GM23338 (cell line): ENCODE results near the gene ZNF324B. TPM values are rescaled to one million over a fixed set of nuclear protein-coding genes. Genes with fewer than 3 reads are reported as not detected.

Source experiments
- ATAC-seq: fragments of 200-7000 bp; cut with Tn5 transposase; 3 replicates; pipeline ENCODE4 v1.9.1; 2020
- DNase-seq: peaks from one replicate; pipeline ENCODE4 v3.0.0-alpha.2; 2015; ENCODE audit warnings: low spot score
- H2AFZ ChIP-seq: fragments of 200-600 bp; sonication (generic); 2 replicates; pipeline ENCODE4 v1.8.0; 2016; ENCODE audit warnings: antibody characterized with exemption, mild to moderate bottlenecking, moderate library complexity
- H3F3A ChIP-seq: fragments of 200-600 bp; sonication (generic); replicated peaks from 2 replicates; pipeline ENCODE4 v1.8.0; 2017; ENCODE audit warnings: antibody characterized with exemption, mixed run types, low read depth
- H3K27ac ChIP-seq: fragments of 200-600 bp; sonication (generic); 2 replicates; pipeline ENCODE4 v1.6.1; 2016; ENCODE audit warnings: low read depth
- H3K27me3 ChIP-seq: fragments of 200-600 bp; sonication (generic); 2 replicates; pipeline ENCODE4 v1.8.0; 2016; ENCODE audit warnings: mild to moderate bottlenecking, mixed run types, moderate library complexity; ENCODE audit not compliant: insufficient read depth
- H3K36me3 ChIP-seq: fragments of 200-600 bp; sonication (generic); 2 replicates; pipeline ENCODE4 v1.8.0; 2016; ENCODE audit warnings: mild to moderate bottlenecking; ENCODE audit not compliant: insufficient read depth
- H3K4me1 ChIP-seq: fragments of 200-600 bp; sonication (generic); 2 replicates; pipeline ENCODE4 v1.8.0; 2016; ENCODE audit warnings: mild to moderate bottlenecking, moderate library complexity; ENCODE audit not compliant: insufficient read depth
- H3K4me2 ChIP-seq: fragments of 200-600 bp; sonication (generic); 2 replicates; pipeline ENCODE4 v1.7.1; 2017; ENCODE audit warnings: mixed run types
- H3K4me3 ChIP-seq: fragments of 200-600 bp; sonication (generic); 2 replicates; pipeline ENCODE4 v1.6.1; 2016; ENCODE audit warnings: mixed run types
- H3K79me2 ChIP-seq: fragments of 200-600 bp; sonication (generic); replicated peaks from 2 replicates; pipeline ENCODE4 v1.8.0; 2017; ENCODE audit warnings: mild to moderate bottlenecking; ENCODE audit not compliant: insufficient read depth
- H3K9me2 ChIP-seq: fragments of 200-600 bp; sonication (generic); 2 replicates; pipeline ENCODE4 v1.8.0; 2017; ENCODE audit not compliant: insufficient read depth
- H4K20me1 ChIP-seq: fragments of 200-600 bp; sonication (generic); replicated peaks from 2 replicates; pipeline ENCODE4 v1.8.0; 2017; ENCODE audit warnings: mild to moderate bottlenecking; ENCODE audit not compliant: insufficient read depth
- H3K27ac Mint-ChIP-seq: 2 replicates; pipeline ENCODE4 v1.8.0; 2020; ENCODE audit warnings: inconsistent platforms, mild to moderate bottlenecking, moderate library complexity, mixed read lengths
- H3K27me3 Mint-ChIP-seq: 3 replicates; pipeline ENCODE4 v1.8.0; 2022; ENCODE audit warnings: low read depth, mild to moderate bottlenecking, moderate library complexity, mixed read lengths, inconsistent platforms; ENCODE audit not compliant: insufficient read depth, poor library complexity
- H3K36me3 Mint-ChIP-seq: 3 replicates; pipeline ENCODE4 v1.8.0; 2021; ENCODE audit warnings: low read depth, mild to moderate bottlenecking, inconsistent platforms, moderate library complexity, mixed read lengths
- H3K4me1 Mint-ChIP-seq: 3 replicates; pipeline ENCODE4 v1.8.0; 2020; ENCODE audit warnings: mild to moderate bottlenecking, inconsistent platforms, mixed read lengths
- H3K4me3 Mint-ChIP-seq: 3 replicates; pipeline ENCODE4 v1.8.0; 2021; ENCODE audit warnings: moderate library complexity, mild to moderate bottlenecking, inconsistent platforms, mixed read lengths
- H3K9me3 Mint-ChIP-seq: 3 replicates; pipeline ENCODE4 v1.8.0; 2020; ENCODE audit warnings: moderate library complexity, mild to moderate bottlenecking, inconsistent platforms, mixed read lengths
- CREB1 ChIP-seq: fragments of 250-450 bp; sonication (Bioruptor Pico); IDR thresholded peaks from 2 replicates; pipeline ENCODE4 v1.5.0; 2020; ENCODE audit warnings: low read depth, mild to moderate bottlenecking, moderate library complexity
- CTCF ChIP-seq, 2 experiments: fragments of 200-600 bp in 1 of 2; sonication (generic) in 1 of 2; conservative IDR thresholded peaks; 2 replicates each; pipeline versions ENCODE4 v1.5.1 to v1.6.1; 2016 to 2017; ENCODE audit warnings: antibody characterized with exemption in 2 of 2, low read depth in 2 of 2, mild to moderate bottlenecking in 2 of 2, moderate library complexity in 1 of 2
- ETS1 ChIP-seq: IDR thresholded peaks from 2 replicates; pipeline ENCODE4 v1.6.1; 2016; ENCODE audit warnings: antibody characterized with exemption
- EZH2 ChIP-seq: fragments of 200-600 bp; sonication (generic); IDR thresholded peaks from one replicate; pipeline ENCODE4 v1.8.0; 2017; ENCODE audit warnings: antibody characterized with exemption, mild to moderate bottlenecking, low read depth; ENCODE audit not compliant: unreplicated experiment
- EZH2phosphoT487 ChIP-seq: fragments of 200-600 bp; sonication (generic); IDR thresholded peaks from one replicate; pipeline ENCODE4 v1.8.1; 2018; ENCODE audit warnings: antibody characterized with exemption; ENCODE audit not compliant: unreplicated experiment
- JUNB ChIP-seq: IDR thresholded peaks from one replicate; pipeline ENCODE4 v1.6.1; 2016; ENCODE audit warnings: antibody characterized with exemption; ENCODE audit not compliant: unreplicated experiment
- NANOG ChIP-seq: IDR thresholded peaks from 2 replicates; pipeline ENCODE4 v1.6.1; 2016; ENCODE audit warnings: antibody characterized with exemption, borderline replicate concordance
- POLR2AphosphoS5 ChIP-seq: IDR thresholded peaks from 2 replicates; pipeline ENCODE4 v1.6.1; 2016; ENCODE audit warnings: antibody characterized with exemption, low read depth
- REST ChIP-seq: IDR thresholded peaks from one replicate; pipeline ENCODE4 v1.6.1; 2018; ENCODE audit warnings: antibody characterized with exemption; ENCODE audit not compliant: unreplicated experiment
- STAT1 ChIP-seq: IDR thresholded peaks from one replicate; pipeline ENCODE4 v1.6.1; 2016; ENCODE audit warnings: antibody characterized with exemption; ENCODE audit not compliant: unreplicated experiment
- ZNF114 ChIP-seq: fragments of 250-450 bp; sonication (Bioruptor Pico); IDR thresholded peaks from 2 replicates; pipeline ENCODE4 v1.5.0; 2020; ENCODE audit warnings: mild to moderate bottlenecking, moderate library complexity
- ZNF331 ChIP-seq: fragments of 250-450 bp; sonication (Bioruptor Pico); IDR thresholded peaks from 2 replicates; pipeline ENCODE4 v1.5.0; 2020; ENCODE audit warnings: low read depth, mild to moderate bottlenecking, moderate library complexity
- ZNF462 ChIP-seq: fragments of 250-450 bp; sonication (Bioruptor Pico); IDR thresholded peaks from 2 replicates; pipeline ENCODE4 v1.5.0; 2020; ENCODE audit warnings: mild to moderate bottlenecking, moderate library complexity
- polyA plus RNA-seq: library from polyadenylated mRNA; unstranded; fragments of >200 nt; fragmentation: Nextera tagmentation; extraction: Ambion mirVana; gene quantifications from 2 replicates; pipeline ENCODE4 v1.2.1, GENCODE V29; 2016
- total RNA-seq: library from RNA; depleted of rRNA; stranded (reverse); fragments of >200 nt; shearing (Covaris generic); gene quantifications from 2 replicates; pipeline ENCODE4 v1.2.3, GENCODE V29; 2014

The ZNF324B gene
- total and polyA plus RNA-seq, 2 experiments from 2014 or later, result 0.50 to 4.7 TPM

GRCh38 chr19:58460039-58460438 is 8.6 kb downstream of the ZNF324B start:
- TF ChIP-seq ZNF462 (CRISPR knock-in tag), result no peak
- TF ChIP-seq REST, result no peak
- no peak for TF ChIP-seq CREB1
- no peak for TF ChIP-seq EZH2phosphoT487
- TF ChIP-seq ZNF114 (CRISPR knock-in tag), result no peak
- TF ChIP-seq JUNB, result no peak
- no peak for TF ChIP-seq POLR2AphosphoS5
- no peak for TF ChIP-seq ZNF331 (CRISPR knock-in tag)
- TF ChIP-seq CTCF (conservative IDR thresholded peaks at IDR 0.05; ENCODE audit: low read depth in 2 of 2), result no peak
- no peak for TF ChIP-seq STAT1
- no peak for TF ChIP-seq NANOG
- no peak for TF ChIP-seq EZH2
- TF ChIP-seq ETS1, result no peak
- Histone ChIP-seq H2AFZ (no peak overlapping the region), H3K4me2 (no peak overlapping the region), H3K36me3 (no peaks in the 10 kb centered on the region), H3F3A (no peaks in the 10 kb centered on the region), H3K9me2 (peaks cover 4% of the 10 kb centered on the region; the same call in 1 of the 2 replicates), H3K4me1 (no peaks in the 10 kb centered on the region), H3K27me3 (no peaks in the 10 kb centered on the region), H3K27ac (no peak overlapping the region), H3K79me2 (no peaks in the 10 kb centered on the region), H3K4me3 (no peak overlapping the region), H4K20me1 (no peaks in the 10 kb centered on the region)
- H3K27me3 Mint-ChIP-seq, result peaks cover 5% of the 10 kb centered on the region
- no peaks in the 10 kb centered on the region for H3K9me3 Mint-ChIP-seq
- no peaks in the 10 kb centered on the region; the same call in 2 of the 3 replicates for H3K36me3 Mint-ChIP-seq
- peaks cover 3% of the 10 kb centered on the region; the same call in 2 of the 3 replicates for H3K4me1 Mint-ChIP-seq
- ATAC-seq (no peak), DNase-seq (no peak)
- no peak overlapping the region for H3K4me3 Mint-ChIP-seq
- no peak overlapping the region for H3K27ac Mint-ChIP-seq
